Activated gamma-delta T cell treated with Interleukin-2 at 50 U/mL for 16 hours (primary cell): ENCODE data around the gene TOLLIP.
"Not testable (repeated sequence)": the region's sequence is repeated elsewhere in the genome, so short reads cannot be mapped to it uniquely, and the experiment has no call there.

ENCODE experiments used
- DNase-seq: peaks from one replicate; pipeline ENCODE4 v3.0.0-alpha.2; 2020

Gene TOLLIP

DNA sequence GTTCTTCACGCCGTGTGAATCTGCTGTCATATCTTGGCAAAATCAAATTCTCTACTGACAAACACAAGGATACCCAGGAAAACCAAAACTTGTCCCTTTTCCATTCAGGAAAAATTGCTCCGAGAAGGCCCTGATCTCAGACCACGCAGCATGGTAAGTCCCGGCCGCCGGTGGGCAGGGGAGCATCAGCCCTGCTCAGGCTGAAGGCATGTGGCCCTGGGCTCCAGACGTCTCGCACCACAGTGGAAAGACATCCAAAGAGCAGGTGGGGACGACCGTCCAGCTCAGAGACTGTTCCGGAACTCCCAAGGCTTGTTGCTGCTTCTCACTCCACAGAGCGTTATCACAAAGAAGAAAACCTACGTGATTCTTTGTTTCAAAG, 29.8 kb downstream of the TOLLIP start:
- no peak for DNase-seq

DNA sequence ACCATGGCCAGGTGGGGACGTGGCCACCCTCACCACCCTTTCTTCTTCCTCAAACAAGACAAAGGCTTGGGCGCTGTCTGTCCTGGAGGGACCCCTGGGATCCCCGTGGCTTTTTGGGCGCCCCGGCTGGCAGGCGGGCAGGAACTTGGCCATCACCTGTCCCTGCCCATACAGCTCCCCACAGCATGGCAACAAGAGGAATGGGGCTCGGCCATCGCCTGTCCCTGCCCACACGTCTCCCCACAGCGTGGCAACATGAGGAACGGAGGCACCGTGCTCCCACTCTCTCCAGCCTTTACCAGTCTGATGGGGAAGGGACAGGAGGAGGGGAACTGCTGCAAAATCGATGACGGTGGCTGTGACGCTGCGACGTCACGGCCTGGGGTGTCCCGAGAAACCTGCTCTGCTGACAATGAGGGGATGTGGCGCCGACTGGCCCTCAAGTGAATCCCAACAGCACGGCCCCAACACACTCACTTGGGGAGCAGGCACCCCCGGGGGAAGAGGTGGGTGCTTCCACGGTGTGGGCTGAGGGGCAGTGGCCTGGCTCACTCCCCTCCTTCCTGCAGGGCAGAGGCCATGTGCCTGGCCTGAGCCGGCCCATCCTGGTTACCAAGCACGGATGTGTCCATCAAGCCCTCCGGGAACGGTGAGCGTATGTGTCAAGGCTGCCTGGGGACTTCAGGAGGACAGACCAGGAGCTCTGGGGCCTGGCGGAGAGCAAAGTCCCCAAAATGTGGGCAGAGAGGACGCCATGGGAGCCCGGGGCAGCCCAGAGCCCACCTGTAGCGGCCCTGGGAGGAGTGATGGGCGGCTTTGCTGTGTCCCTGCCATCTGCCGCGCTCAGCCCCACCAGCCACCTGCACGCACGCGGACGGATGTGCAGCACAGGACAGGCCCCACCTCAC, 30.4 kb downstream of the TOLLIP start:
- DNase-seq: no peak

DNA sequence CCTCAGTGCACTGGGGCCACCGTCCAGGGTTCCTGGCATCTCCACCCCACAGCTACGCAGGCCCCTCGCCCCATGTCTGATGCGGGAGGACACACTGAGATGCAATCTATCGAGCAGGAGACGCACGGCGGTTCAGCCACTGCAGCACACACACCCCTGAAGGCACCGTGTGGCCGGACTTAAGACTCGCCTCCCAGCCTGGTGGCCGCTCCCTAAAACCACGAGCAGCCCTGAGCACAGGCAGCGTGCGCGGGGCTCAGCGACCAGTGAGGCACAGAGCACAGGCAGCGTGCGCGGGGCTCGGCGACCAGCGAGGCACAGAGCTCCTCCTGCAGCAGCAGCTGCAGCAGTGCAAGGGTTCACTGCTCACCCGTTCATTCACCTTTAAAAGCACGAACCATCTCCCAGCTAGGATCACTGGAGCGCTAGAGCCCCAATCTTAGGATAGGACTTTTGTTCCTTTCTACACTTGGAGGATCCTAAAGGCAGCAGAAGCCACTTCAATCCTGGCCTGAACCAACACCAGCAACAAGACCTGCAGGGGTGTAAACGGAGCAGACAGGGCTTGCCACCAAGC, 31.4 kb downstream of the TOLLIP start:
- DNase-seq: no peak

DNA sequence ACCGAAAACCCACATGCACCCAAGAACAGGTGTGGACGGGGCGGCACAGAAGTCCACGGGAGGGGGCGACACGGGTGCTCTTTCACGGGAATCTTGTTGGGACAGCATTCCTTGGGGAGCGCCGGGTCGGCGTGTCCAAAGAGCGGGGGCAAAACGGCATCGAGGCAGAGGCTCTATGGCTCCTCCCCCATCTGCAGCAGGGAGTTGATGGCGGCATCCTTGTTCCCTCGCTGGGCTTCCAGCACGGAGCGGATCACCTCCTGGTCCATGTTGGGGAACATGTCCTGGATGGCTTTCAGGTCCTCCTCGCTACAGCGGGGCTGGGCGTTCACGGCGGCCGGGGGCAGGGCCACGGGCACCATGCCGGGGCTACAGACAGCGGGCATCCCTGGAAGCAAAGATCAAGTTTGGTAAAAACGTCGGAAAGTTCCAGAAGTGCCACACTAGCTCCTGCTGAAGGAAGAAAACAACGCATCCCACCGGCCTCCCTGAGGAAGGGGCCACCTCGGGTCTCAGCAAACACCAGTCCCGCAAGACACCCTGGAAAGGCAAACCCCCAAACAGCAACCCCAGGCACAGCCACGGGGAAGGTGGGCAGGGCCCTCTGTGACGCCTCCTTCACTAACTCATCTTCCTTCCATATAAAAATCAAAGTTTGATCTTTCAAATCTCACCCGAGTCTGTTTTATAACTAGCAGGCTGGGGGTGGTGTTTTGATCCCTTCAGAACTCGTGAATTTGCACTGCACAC, 32.4 kb downstream of the TOLLIP start:
- DNase-seq: no peak

DNA sequence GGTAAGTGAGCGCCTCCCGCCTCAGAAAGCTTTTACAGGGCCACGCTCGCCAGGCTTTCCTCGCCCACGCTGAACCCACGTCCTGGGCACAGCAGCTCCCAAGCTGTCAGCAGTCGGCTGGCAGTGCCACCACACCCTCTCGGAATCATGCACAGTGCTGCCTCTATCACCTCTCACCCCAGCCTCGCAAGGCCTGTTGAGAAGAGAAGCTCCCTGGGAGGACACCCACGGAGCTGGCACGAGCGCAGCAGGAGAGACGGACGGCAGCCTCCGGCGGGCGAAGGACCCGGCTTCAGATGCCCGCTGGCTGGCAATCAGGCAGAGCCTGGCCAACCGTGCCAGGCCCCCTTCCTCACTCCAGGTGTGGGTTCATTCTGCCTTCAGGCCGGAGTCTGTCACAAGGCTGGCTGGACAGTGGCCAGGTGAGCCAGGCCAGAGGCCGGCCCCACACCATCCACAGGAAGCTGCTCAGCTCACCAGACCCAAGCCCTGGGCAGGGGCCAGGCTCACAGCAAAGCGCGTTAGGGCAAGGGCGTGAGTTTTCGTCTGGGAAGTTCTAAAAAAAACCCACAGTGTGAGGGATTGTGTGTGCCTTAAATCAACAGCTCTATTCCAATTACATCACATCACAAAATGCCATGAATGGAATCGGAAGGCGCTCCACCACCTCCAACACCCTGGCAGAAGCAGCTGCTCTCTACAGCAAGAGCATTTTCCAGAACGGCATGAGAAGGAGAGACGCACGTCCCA, 33.2 kb downstream of the TOLLIP start:
- DNase-seq: no peak

DNA sequence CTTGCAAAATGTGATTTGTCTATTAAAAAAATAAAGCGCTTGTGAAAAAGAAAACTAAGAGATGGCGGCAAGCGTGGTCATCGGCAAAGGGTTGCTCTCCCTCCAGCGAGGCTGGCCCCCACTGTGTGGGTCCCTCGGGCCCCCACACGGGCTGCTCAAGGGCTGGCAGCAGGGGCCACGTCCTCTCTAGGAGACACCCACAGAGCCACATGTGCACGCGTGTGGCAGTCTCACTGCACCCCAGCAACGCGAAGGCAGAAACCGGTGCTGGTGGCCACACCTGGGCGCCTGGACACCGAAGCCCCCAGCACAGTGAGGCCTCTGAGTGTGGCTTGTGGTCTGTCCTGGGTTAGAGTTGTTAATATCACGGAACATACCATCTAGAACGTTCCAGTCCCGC, 34.4 kb downstream of the TOLLIP start:
- DNase-seq: no peak

DNA sequence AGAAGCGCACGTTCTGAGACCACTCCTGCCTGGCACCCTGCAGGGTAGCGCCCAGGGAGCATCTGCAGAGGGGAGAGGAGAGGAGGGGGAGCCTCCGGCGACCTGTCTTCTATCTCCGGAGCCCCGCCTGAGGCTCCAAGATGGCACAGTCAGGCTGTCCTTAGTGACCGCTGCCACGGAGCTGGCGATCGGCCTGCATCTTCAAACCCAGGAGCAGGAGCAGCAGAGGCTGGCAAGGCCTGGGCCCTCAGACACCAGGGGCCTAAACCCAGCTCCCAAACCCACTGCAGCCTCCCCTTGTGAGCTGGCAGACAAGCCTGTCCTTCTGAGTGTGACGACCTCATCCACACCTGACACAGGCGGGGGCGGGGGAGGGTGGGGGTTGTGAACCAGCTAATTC, 34.9 kb downstream of the TOLLIP start:
- DNase-seq: no peak

DNA sequence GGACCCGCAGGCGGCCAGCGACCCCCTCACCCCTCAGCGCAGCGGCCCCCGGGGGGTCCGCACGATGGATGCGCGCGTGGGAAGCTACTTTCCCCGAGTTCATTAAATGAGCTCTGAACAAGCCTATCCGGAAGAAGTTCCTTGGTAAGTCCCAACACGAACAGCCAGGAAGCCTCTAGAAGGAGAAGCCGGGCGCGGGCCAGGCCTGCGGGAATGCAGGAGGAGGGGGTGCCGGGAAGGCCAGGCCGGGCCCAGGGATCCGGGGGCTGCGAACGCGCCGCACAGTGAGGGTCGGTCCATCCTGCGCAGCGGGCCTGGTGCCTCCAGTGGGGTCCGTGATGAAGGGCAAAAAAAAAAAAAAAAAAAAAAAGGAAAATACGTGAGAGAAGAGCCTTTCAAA, 36.9 kb downstream of the TOLLIP start:
- no peak for DNase-seq

DNA sequence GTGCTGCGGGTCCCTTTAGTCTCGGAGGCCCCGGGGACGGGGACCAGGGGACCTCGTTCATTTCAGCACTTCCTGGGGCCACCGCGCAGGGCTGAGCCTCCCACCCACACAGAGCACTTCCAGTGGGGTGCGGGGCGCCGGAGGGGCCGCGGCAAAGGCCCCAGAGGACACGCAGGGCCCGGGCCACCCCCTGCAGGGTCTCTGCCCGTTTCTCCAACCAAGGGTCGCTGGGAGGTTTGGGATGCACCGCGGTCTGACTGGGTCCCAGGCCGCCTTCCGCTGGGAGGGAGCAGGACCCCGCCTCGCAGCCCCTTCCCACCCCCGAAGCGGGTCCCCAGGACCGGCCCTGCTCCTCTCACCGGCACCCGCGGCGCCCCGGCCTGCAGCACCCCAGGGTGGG, 37.5 kb downstream of the TOLLIP start:
- no peak for DNase-seq

DNA sequence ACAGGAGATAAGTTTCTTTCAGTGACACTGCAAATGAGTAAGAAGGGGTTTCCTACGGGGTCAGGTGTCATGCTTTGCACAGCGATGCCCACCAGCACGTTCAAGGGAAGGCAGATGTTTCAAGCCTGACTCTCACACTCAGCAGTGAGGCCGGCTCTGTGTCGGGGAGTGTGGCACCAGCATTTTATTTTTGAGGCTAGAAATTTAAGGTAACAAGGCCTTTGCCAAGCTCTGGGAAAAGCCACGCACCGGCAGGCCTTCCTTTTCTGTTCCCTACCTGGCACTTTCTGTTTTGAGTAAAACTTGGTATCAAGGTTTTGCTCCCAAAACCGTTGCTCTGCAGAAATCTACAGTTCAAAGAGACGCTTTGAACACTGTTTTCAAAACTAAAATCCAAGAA, 38.0 kb downstream of the TOLLIP start:
- no peak for DNase-seq

DNA sequence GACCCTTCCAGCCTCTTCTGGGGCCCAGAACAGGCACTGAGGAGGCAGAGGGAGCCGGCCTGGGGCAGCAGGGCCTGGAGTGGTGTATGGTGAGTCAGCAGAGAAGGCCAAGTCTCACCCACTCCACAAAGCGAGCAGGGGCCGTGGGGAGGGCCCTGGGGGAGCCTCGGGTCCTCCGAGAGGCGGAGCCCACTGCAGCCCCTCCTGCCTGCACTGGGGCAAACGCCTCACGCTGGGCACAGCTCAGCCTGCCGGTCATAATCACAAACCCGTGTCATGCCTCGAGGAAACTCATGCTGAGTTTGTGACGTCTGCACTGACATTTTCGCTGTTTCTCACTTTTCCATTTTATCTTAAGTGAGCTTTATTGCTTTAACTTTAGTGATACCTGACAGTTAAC, 38.4 kb downstream of the TOLLIP start:
- DNase-seq: no peak

DNA sequence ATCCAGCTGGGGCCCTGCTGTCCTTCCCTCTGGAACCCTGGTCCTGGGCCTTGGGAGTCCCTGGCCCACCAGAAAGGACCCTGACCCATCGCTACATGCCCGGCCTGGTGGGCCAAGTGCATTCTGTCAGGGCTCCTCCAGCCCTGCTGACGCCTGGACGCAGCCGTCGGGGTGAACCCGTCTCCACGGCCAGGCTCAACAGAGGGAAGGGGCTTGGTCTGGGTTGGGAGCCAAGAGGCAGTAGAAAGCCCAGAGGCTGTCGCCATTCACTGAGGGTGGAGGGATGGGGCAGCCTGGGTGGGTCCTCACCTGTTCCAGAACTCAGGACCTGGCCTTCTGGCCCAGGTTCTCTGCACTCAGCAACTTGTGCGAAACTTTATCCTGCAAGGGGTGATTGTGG, 39.0 kb downstream of the TOLLIP start:
- no peak for DNase-seq

DNA sequence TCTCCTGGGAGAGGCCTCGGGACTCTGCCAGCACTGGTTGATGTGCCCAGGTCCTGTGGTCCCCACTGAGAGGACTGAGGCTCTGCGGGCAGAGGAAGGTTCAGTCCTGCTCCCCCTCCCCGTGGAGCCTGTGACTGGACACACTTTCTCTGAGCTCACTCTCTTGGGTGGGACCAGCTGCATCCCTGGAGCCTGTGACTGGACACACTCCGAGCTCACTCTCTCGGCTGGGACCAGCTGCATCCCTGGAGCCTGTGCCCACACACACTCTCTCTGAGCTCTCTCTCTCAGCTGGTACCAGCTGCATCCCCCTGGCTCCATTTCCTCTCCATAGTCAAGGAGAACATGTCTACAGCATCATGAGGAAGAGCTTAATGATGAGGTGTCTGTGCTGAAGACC, 39.5 kb downstream of the TOLLIP start:
- no peak for DNase-seq

DNA sequence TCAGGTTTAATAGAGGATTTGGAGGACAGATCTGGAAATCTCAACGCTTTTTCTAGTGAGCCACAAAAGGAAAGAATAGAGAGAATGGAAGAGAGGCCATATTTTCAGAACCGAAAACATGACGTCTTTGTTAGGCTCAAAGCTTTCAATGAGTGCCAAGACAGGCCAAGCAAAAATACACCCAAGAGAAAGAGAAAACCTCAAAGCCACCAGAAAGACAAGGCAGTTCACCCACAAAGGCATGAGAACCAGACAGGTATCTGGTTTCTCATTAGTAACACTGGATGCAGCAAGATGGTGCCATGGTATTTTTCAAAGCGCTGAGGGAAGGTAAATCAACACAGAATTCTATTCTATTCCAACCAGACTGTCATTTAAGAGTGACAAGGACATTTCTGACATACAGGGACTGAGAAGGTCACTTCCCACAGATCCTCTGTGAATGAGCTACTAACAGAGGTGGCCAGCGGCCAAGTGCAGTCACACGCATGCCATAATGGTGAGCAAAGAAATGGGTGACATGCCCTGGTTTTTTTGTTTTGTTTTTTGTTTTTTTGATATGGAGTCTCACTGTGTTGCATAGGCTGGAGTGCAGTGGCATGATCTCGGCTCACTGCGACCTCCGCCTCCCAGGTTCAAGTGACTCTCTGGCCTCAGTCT, 41.9 kb downstream of the TOLLIP start:
- no peak for DNase-seq

DNA sequence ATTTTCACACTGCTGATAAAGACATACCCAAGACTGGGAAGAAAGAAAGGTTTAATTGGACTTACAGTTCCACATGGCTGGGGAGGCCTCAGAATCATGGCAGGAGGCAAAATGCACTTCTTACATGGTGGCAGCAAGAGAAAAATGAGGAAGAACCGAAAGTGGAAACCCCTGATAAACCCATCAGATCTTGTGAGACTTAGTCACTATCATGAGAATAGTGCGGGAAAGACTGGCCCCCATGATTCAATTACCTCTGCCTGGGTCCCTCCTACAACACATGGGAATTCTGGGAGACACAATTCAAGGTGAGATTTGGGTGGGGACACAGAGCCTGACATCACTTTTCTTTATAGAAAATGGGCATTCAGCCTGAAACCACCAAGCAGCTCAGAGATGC, 42.5 kb downstream of the TOLLIP start:
- not testable (repeated sequence) for DNase-seq

DNA sequence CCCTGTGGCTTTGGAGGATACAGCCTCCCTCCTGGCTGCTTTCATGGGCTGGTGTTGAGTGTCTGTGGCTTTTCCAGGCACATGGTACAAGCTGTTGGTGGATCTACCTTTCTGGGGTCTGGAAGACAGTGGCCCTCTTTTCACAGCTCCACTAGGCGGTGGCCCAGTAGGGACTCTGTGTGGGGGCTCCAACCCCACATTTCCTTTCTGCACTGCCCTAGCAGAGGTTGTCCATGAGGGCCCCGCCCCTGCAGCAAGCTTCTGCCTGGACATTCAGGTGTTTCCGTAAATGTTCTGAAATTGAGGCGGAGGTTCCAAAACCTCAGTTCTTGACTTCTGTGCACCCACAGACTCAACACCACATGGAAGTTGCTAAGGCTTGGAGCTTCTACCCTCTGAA, 44.0 kb downstream of the TOLLIP start:
- not testable (repeated sequence) for DNase-seq

DNA sequence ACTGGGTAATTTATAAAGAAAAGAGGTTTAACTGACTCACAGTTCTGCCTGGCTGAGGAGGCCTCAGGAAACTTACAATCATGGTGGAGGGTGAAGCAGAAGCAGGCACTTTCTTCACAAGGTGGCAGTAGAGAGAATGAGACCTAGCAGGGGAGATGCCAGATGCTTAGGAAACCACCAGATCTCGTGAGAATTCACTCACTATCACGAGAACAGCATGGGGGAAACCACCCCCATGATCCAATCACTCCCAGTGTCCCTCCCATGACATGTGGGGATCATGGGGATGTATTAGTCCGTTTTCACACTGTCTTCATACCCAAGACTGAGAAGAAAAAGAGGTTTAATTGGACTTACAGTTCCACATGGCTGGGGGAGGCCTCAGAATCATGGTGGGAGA, 45.0 kb downstream of the TOLLIP start:
- not testable (repeated sequence) for DNase-seq

DNA sequence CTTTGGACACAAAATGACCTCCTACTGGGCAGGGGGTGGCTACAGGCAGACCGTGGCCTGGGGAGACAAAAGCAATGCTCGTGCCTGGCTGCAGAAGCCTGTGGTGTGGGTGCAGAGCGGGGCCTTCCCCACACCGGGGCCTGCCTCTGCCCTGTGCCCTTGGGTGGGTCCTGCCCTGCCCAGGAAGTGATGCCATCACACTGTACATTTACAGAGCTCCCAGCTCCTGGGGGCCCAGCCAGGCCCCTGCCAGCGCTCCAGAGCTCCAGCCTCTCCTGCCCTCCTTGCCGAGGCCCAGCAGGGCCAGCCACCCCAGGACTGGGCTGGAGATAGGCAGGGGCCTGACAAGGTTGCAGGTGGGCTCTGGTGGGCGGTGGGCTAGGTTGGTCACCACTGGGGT, 46.4 kb downstream of the TOLLIP start:
- DNase-seq: no peak

DNA sequence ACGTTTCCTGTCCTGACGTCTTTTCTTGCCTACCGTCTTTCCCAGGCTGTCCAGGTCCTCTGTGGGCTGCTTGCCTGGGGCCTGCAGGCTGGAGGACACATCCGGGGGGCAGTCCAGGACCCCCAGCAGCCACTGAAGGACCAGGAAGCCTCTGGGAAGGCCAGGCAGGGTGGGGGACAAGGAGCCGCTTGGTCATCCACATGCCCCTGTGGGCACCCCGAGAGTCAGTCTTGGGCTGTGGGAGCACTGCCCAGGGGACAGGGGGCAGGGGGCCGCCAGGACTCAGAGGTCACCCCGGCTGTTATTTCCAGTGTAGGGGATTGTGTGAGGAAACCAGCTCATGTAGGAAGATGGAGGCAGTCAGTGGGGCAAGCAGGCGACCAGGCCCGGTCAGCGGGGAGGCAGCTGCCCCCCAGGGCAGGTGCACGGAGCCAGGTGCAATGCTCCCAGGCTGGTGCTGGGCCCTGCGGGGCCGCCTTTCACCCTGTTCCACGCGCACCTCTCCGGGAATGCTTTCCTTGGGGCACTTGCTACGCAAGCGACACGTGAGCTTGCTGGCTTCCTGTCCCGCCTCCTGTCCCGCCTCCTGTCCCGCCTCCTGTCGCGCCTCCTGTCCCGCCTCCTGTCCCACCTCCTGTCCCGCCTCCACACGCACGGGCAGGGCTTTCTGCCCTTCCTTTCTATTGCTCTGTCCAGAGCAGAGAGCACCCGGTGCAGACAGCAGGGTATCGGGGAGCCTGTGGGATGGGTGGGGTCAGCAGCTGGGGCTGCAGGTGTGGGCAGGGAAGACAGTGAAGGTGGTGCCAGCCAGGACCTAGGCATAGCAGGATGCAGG, 47.0 kb downstream of the TOLLIP start:
- peak; percentile 83 for DNase-seq

DNA sequence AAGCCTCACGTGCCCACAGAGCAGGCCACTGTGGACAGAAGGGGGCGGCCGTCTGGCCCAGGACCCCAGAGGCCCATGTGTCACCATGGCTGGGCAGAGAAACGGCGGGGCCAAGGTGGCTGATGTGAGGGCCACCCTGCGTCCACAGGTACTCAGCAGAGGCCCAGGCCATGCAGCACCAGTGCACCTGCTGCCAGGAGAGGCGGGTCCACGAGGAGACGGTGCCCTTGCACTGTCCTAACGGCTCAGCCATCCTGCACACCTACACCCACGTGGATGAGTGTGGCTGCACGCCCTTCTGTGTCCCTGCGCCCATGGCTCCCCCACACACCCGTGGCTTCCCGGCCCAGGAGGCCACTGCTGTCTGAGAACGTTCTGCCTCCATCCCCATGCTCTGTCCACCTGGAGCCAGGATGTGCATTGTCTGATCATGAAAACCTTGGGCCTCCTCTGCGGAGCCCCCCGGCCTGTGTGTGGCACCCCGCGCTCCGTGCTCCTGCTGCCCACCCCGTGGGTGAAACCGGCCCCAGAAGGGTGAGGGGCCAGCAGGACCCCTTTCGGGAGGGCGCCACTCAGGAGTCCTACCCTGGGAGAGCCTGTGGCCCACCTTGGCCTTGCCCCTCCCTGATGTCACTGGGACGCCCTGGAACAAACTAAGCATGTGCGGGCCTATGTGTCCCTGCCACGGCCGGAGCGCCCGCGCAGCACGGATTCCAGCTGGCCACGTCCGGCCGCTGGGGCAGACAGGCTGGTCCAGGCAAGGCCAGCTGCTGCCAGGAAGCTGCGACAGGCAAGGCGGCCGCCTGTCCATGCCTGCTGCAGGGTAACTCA, 48.0 kb downstream of the TOLLIP start:
- no peak for DNase-seq

DNA sequence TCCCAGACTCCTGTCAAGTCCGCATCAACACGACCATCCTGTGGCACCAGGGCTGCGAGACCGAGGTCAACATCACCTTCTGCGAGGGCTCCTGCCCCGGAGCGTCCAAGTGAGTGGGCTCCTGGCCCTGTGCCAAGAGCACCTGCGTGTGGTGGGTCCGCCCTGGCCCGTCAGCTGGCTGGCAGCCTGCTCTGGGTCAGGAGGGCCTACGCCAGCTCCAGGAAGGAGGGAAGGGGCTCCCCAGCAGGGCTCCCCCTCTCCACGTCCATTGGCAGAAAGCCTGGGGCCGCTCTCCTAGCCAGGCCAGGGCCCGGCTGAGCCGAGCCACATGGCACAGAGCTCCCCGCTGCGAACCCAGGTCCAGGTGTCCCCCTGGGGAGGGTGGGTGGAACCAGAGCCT, 48.8 kb downstream of the TOLLIP start:
- DNase-seq: no peak
